Parathyroid adenoma (tissue), 2 donors: ENCODE data around the gene DAPK2.

Experiments used
- H2AFZ ChIP-seq: fragments of 300-600 bp; sonication (generic); one replicate; pipeline ENCODE4 v1.7.0; 2017; ENCODE audit warnings: antibody characterized with exemption, mild to moderate bottlenecking
- H3K27ac ChIP-seq: fragments of 300-600 bp; sonication (generic); one replicate; pipeline ENCODE4 v1.7.0; 2017
- H3K27me3 ChIP-seq: fragments of 300-600 bp; sonication (generic); one replicate; pipeline ENCODE4 v1.7.0; 2017; ENCODE audit warnings: low read length; ENCODE audit not compliant: control insufficient read depth, insufficient read depth
- H3K36me3 ChIP-seq: fragments of 300-600 bp; sonication (generic); one replicate; pipeline ENCODE4 v1.7.0; 2017; ENCODE audit warnings: low read length; ENCODE audit not compliant: control insufficient read depth, insufficient read depth
- H3K4me1 ChIP-seq: fragments of 300-600 bp; sonication (generic); one replicate; pipeline ENCODE4 v1.7.0; 2017; ENCODE audit warnings: control low read depth
- H3K4me2 ChIP-seq: fragments of 300-600 bp; sonication (generic); one replicate; pipeline ENCODE4 v1.7.0; 2017; ENCODE audit warnings: low read length
- H3K4me3 ChIP-seq: fragments of 300-600 bp; sonication (generic); one replicate; pipeline ENCODE4 v1.7.0; 2017; ENCODE audit warnings: low read depth, low read length
- H3K79me2 ChIP-seq: fragments of 300-600 bp; sonication (generic); one replicate; pipeline ENCODE4 v1.7.0; 2017; ENCODE audit warnings: control low read depth
- H3K9ac ChIP-seq: fragments of 300-600 bp; sonication (generic); one replicate; pipeline ENCODE4 v1.7.0; 2017; ENCODE audit warnings: mild to moderate bottlenecking
- H3K9me3 ChIP-seq: fragments of 300-600 bp; sonication (generic); one replicate; pipeline ENCODE4 v1.7.0; 2017; ENCODE audit warnings: low read length; ENCODE audit not compliant: control insufficient read depth
- TF ChIP-seq, protein P1 (sequence below): fragments of 300-600 bp; sonication (generic); IDR thresholded peaks from one replicate; pipeline ENCODE4 v1.7.0; 2017; ENCODE audit warnings: antibody characterized with exemption, mild to moderate bottlenecking
- donor health status: primary hyperparathyroidism.

Gene DAPK2

DNA sequence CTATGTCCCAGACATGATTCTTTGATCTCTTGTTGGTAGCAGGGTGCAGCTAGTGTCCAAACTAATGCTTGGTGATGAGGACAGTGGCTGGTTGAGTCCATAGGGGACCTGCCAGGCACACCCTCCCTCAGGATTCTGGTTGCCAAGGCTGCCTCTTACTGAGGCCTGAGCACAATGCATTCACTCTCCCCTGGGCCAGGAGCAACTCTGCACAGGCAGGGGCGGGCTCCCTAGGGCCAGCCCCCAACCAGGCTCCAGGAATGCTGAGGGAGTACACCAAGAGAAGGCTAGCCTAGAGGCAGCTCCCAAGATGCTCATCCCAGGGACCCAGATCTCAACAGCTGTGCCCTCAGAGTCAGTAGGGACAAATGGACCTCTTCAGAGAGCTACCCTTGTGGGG lies 166.3 kb downstream of the DAPK2 start:
- H3K4me3 ChIP-seq = no peak overlapping the region
- no peak overlapping the region for H3K27ac ChIP-seq
- TF ChIP-seq, protein P1, sequence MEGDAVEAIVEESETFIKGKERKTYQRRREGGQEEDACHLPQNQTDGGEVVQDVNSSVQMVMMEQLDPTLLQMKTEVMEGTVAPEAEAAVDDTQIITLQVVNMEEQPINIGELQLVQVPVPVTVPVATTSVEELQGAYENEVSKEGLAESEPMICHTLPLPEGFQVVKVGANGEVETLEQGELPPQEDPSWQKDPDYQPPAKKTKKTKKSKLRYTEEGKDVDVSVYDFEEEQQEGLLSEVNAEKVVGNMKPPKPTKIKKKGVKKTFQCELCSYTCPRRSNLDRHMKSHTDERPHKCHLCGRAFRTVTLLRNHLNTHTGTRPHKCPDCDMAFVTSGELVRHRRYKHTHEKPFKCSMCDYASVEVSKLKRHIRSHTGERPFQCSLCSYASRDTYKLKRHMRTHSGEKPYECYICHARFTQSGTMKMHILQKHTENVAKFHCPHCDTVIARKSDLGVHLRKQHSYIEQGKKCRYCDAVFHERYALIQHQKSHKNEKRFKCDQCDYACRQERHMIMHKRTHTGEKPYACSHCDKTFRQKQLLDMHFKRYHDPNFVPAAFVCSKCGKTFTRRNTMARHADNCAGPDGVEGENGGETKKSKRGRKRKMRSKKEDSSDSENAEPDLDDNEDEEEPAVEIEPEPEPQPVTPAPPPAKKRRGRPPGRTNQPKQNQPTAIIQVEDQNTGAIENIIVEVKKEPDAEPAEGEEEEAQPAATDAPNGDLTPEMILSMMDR = no peak

DNA sequence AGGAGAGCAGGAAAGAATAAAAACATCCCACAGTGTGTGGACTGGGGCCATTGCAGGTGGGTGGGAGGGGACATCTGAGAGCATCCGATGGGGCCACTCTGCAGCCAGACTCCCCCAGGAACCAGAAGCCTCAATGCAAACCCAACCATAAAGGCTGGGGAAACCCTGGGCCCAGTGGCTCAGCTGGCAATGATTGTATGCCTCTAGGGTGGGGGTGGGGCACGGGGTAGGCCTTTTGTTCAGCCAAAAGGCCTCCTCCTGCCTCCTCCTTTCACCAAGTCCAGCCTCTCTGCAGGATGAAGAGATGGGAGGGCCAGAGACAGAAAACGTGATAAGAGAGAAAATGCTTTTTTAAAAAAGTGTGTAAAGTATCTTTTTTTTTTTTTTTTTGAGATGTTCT lies 167.1 kb downstream of the DAPK2 start:
- Histone ChIP-seq H3K79me2 (no peaks in the 10 kb centered on the region), H3K4me1 (peaks cover 2% of the 10 kb centered on the region), H3K27me3 (no peaks in the 10 kb centered on the region), H2AFZ (no peak overlapping the region), H3K9ac (no peak overlapping the region), H3K4me3 (no peak overlapping the region), H3K36me3 (no peaks in the 10 kb centered on the region), H3K27ac (no peak overlapping the region), H3K4me2 (no peak overlapping the region), H3K9me3 (no peaks in the 10 kb centered on the region)
- TF ChIP-seq, protein P1 = no peak

More for the DNA sequence above, 166.3 kb downstream of the DAPK2 start:
- H3K36me3 ChIP-seq = no peaks in the 10 kb centered on the region
- no peak overlapping the region for H3K4me2 ChIP-seq
- no peaks in the 10 kb centered on the region for H3K79me2 ChIP-seq
- no peaks in the 10 kb centered on the region for H3K27me3 ChIP-seq
- H3K9ac ChIP-seq = no peak overlapping the region
- H3K9me3 ChIP-seq = no peaks in the 10 kb centered on the region
- H2AFZ ChIP-seq = no peak overlapping the region
- H3K4me1 ChIP-seq = peaks cover 2% of the 10 kb centered on the region

DNA sequence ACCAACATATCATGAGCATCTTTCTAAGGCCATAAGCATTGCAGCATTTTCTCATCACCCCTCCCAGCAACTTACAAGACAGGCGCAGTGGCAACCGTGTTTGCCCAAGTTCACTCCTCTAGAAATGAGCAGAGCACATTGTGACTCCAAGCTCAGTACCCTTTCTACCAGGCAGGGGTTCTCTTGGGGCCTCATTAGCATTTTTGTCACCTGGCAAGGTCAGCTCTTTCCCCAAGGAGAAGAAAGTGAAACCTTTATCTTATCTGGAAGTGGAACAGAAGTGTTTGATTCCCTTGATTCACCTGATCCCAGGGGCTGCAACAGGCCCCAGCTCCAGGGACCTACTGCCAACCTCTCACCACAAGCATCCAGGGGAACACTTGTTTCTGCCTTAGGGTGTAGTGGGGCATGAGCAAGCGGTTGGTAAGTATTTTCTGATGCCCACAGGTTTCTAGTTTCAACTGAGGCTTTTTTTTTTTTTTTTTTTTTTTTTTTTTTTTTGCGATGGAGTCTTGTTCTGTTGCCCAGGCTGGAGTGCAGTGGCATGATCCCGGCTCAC lies 168.5 kb downstream of the DAPK2 start:
- peaks cover 2% of the 10 kb centered on the region for H3K4me1 ChIP-seq
- no peaks in the 10 kb centered on the region for H3K36me3 ChIP-seq
- no peak overlapping the region for H3K4me3 ChIP-seq
- no peaks in the 10 kb centered on the region for H3K79me2 ChIP-seq
- H3K4me2 ChIP-seq = no peak overlapping the region
- H3K27me3 ChIP-seq = no peaks in the 10 kb centered on the region
- no peak overlapping the region for H3K9ac ChIP-seq
- TF ChIP-seq, protein P1 = no peak
- H3K9me3 ChIP-seq = no peaks in the 10 kb centered on the region
- H3K27ac ChIP-seq = no peak overlapping the region
- no peak overlapping the region for H2AFZ ChIP-seq

DNA sequence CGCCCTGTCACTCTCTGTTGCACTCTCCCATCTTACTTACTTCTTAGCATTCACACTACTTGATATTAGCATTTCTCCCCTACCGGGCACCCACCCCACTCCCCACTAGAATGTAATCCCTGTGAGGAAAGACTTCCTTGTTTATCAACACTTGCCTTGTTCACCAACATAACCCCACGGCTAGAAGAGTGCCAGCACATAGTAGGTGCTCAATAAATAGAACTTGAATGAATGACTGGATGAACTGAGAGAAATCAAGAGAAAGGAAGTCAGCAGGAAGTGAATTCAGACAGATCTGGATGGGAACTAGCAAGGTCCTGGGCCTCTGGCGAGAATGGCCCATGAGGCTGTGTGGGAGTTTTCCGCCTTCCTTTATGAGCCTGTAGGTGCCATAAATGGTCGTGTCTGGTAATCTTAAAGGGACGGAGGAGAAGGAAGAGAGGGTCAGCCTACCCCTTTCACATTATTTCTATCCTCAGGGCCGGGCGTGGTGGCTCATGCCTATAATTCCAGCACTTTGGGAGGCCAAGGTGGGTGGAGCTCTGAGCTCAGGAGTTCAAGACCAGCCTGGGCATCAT lies 170.1 kb downstream of the DAPK2 start:
- Histone ChIP-seq H3K27me3 (no peaks in the 10 kb centered on the region), H3K36me3 (no peaks in the 10 kb centered on the region), H3K79me2 (no peaks in the 10 kb centered on the region), H3K4me3 (no peak overlapping the region), H3K4me2 (no peak overlapping the region), H2AFZ (no peak overlapping the region), H3K27ac (no peak overlapping the region), H3K9ac (no peak overlapping the region), H3K4me1 (peaks cover 2% of the 10 kb centered on the region), H3K9me3 (no peaks in the 10 kb centered on the region)
- TF ChIP-seq, protein P1 = no peak

DNA sequence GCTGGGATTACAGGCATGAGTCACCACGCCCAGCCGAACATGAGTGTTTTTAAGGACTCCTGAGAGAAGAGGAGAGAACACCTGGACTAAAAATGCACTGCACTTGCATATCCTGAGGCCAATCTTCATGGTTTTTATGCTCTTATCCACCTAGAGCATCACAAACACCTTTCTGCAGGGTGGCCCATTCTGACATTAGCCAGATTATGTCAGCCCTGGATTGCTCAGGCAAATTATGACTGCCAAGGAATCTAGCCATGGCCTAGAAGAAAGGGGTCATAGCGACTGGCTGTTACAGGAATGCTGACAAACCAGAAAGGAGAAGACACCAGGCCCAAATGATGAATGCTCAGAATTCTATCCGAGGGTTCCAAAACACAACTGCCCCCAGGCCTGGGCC lies 171.7 kb downstream of the DAPK2 start:
- Histone ChIP-seq H3K79me2 (no peaks in the 10 kb centered on the region), H3K9me3 (no peaks in the 10 kb centered on the region), H3K27me3 (no peaks in the 10 kb centered on the region), H3K4me3 (no peak overlapping the region), H3K4me2 (no peak overlapping the region), H3K27ac (no peak overlapping the region), H2AFZ (no peak overlapping the region), H3K36me3 (no peaks in the 10 kb centered on the region), H3K9ac (no peak overlapping the region), H3K4me1 (peaks cover 2% of the 10 kb centered on the region)
- TF ChIP-seq, protein P1 = no peak
